ENCODE results near the gene ATG13. TPM values are rescaled to one million over a fixed set of nuclear protein-coding genes. Genes with fewer than 3 reads are reported as not detected.

The ATG13 gene
- polyA plus RNA-seq, 1 of the 3 experiments (the other 2 are of a cell fraction), result 39.4 TPM

DNA sequence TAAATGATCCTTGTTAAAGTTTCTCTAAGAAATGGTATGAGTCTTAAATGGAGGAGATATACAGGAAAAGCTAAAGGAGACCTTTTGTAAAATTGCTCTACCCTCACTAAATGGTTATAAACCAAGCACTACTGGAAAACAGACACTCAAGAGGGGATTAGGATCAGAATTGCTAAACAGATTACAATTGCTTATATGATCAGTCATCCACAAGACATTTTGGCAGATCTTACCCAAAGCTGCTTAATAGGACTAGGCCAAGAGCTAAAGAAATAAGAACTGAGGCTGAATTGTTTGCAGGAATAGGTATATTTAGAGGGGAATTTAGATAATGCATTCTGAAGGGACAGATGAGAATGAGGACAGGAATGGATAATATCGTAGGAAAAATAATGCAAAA is 9.8 kb upstream of the ATG13 start (continued):
- no peak for TF ChIP-seq RXRA (IDR thresholded peaks at IDR 0.05; ENCODE audit: borderline replicate concordance, low read depth)
- TF ChIP-seq USF2 (IDR thresholded peaks at IDR 0.05; ENCODE audit: borderline replicate concordance, low read depth, low read length), result no peak
- no peak for TF ChIP-seq YY1 (IDR thresholded peaks at IDR 0.05; ENCODE audit: low read depth)
- no peak for TF ChIP-seq EZH2phosphoT487 (IDR thresholded peaks at IDR 0.05; ENCODE audit: borderline replicate concordance, low read depth)
- TF ChIP-seq RAD21 (IDR thresholded peaks at IDR 0.05; ENCODE audit: low read length), result no peak

DNA sequence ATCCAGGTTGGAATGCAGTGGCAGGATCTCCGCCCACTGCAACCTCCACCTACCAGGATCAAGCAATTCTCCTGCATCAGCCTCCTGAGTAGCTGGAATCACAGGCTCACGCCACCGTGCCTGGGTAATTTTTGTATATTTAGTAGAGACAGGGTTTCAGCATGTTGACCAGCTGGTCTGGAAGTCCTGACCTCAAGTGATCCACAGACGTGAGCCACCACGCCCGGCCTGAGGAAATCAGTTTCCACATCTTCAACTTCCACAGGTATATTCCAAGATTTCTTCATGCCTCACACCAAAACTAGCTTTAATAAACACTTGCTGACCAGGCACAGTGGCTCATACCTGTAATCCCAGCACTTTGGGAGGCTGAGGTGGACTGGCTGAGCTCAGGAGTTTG is 8.0 kb upstream of the ATG13 start:
- CTCF ChIA-PET, result interaction anchor here (4.8 kb wide), 1 partner anchor 8 kb away, joined by 18 read pairs; the partner anchor contains the start of genes ATG13 and HARBI1
- H4K20me1 ChIP-seq (ENCODE audit: insufficient read depth), result no peaks in the 10 kb centered on the region

More for the DNA sequence above, 8.0 kb upstream of the ATG13 start:
- Histone ChIP-seq H3K79me2 (ENCODE audit: insufficient read depth) (peaks cover 29% of the 10 kb centered on the region), H3K9me3 (no peaks in the 10 kb centered on the region), H3K4me1 (ENCODE audit: control insufficient read depth in 1 of 2, insufficient read depth in 2 of 2, low read depth in 1 of 2, low read length in 1 of 2) (peaks cover 2 to 5% of the 10 kb centered on the region in 2 experiments; a peak in 2 of 4 replicates), H3K36me3 (replicated peaks in 1 of 2; ENCODE audit: control insufficient read depth in 1 of 2, insufficient read depth in 2 of 2, low read length in 1 of 2) (no peaks in the 10 kb centered on the region), H3K9ac (no peak overlapping the region), H2AFZ (ENCODE audit: low read depth) (no peak overlapping the region), H3K4me2 (no peak overlapping the region), H3K9me2 (no peaks in the 10 kb centered on the region), H3F3A (replicated peaks; ENCODE audit: insufficient read depth) (no peaks in the 10 kb centered on the region), H3K27ac (ENCODE audit: low read depth in 2 of 2, low read length in 1 of 2) (no peak overlapping the region), H3K27me3 (ENCODE audit: insufficient read depth) (no peaks in the 10 kb centered on the region), H3K4me3 (ENCODE audit: low read depth in 2 of 2, low read length in 1 of 2) (no peak overlapping the region)
- POLR2A ChIA-PET, result no interaction called here
- DNase-seq, result no peak
- TF ChIP-seq USF2 (IDR thresholded peaks at IDR 0.05; ENCODE audit: borderline replicate concordance, low read depth, low read length), result no peak
- TF ChIP-seq CHD2 (IDR thresholded peaks at IDR 0.05; ENCODE audit: low read length, partially characterized antibody), result no peak
- TF ChIP-seq TCF12 (IDR thresholded peaks at IDR 0.05), result no peak
- TF ChIP-seq NFIC (IDR thresholded peaks at IDR 0.05; ENCODE audit: borderline replicate concordance), result no peak
- TF ChIP-seq SIN3A (IDR thresholded peaks at IDR 0.05; ENCODE audit: borderline replicate concordance, low read depth, low read length), result no peak
- no peak for TF ChIP-seq RFX5 (IDR thresholded peaks at IDR 0.05; ENCODE audit: low read length)
- TF ChIP-seq MEF2A (IDR thresholded peaks at IDR 0.05; ENCODE audit: borderline replicate concordance, low read depth), result no peak
- TF ChIP-seq POLR2AphosphoS5 (IDR thresholded peaks at IDR 0.05; ENCODE audit: low read depth, low read length), result no peak
- TF ChIP-seq, protein P1, sequence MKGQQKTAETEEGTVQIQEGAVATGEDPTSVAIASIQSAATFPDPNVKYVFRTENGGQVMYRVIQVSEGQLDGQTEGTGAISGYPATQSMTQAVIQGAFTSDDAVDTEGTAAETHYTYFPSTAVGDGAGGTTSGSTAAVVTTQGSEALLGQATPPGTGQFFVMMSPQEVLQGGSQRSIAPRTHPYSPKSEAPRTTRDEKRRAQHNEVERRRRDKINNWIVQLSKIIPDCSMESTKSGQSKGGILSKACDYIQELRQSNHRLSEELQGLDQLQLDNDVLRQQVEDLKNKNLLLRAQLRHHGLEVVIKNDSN (IDR thresholded peaks at IDR 0.05; ENCODE audit: borderline replicate concordance, low read depth), result no peak
- TF ChIP-seq ELF1 (IDR thresholded peaks at IDR 0.05), result no peak
- WGBS (ENCODE audit: low lambda C conversion rate), result 95% methylated on average over 6 of the region's 6 CpGs

All from SK-N-SH (cell line).